ENCODE results near the gene GLMN.

The GLMN gene

GRCh38 chr1:92343061-92343460 is 44.3 kb upstream of the GLMN start:
- ChIA-PET POLR2A (no interaction called here), CTCF (no interaction called here)
- Histone ChIP-seq H3K9me3 (ENCODE audit: control insufficient read depth, insufficient read depth, low read depth, low read length) (no peaks in the 10 kb centered on the region), H3K4me3 (ENCODE audit: low read depth, low read length) (no peak overlapping the region), H3K27ac (ENCODE audit: extremely low read depth, low read depth, low read length) (no peak overlapping the region), H3K4me1 (ENCODE audit: control insufficient read depth, insufficient read depth, low read length) (no peaks in the 10 kb centered on the region), H3K36me3 (ENCODE audit: control insufficient read depth in 2 of 2, insufficient read depth in 1 of 2, low read length in 2 of 2) (peaks cover 13 to 57% of the 10 kb centered on the region in 2 experiments)
- TF ChIP-seq ZNF600 (tag by site-specific recombination; IDR thresholded peaks at IDR 0.05) (no peak), ZNF426 (tag by site-specific recombination; IDR thresholded peaks at IDR 0.05) (no peak), ZBTB8A (tag by site-specific recombination; IDR thresholded peaks at IDR 0.05) (no peak), PRDM6 (tag by site-specific recombination; IDR thresholded peaks at IDR 0.05) (no peak), ZNF707 (tag by site-specific recombination; IDR thresholded peaks at IDR 0.05) (no peak), ZFP41 (tag by site-specific recombination; IDR thresholded peaks at IDR 0.05; ENCODE audit: borderline replicate concordance) (no peak), ZNF148 (tag by site-specific recombination; IDR thresholded peaks at IDR 0.05; ENCODE audit: borderline replicate concordance) (no peak), MYNN (tag by site-specific recombination; IDR thresholded peaks at IDR 0.05; ENCODE audit: borderline replicate concordance) (no peak)

- no peak for TF ChIP-seq ZNF654 (tag by site-specific recombination; IDR thresholded peaks at IDR 0.05; ENCODE audit: low read depth)
- no peak for TF ChIP-seq ZNF843 (tag by site-specific recombination; IDR thresholded peaks at IDR 0.05)
- TF ChIP-seq ZXDB (tag by site-specific recombination; IDR thresholded peaks at IDR 0.05): no peak
- no peak for TF ChIP-seq ZNF132 (tag by site-specific recombination; IDR thresholded peaks at IDR 0.05; ENCODE audit: borderline replicate concordance)
- no peak for TF ChIP-seq HOXC10 (CRISPR knock-in tag; IDR thresholded peaks at IDR 0.05)
- no peak for TF ChIP-seq ZNF184 (tag by site-specific recombination; IDR thresholded peaks at IDR 0.05)
- TF ChIP-seq ZNF311 (tag by site-specific recombination; IDR thresholded peaks at IDR 0.05; ENCODE audit: borderline replicate concordance): no peak
- no peak for TF ChIP-seq ZFP41 (tag by site-specific recombination; IDR thresholded peaks at IDR 0.05; ENCODE audit: borderline replicate concordance)
- no peak for TF ChIP-seq ZNF664 (tag by site-specific recombination; IDR thresholded peaks at IDR 0.05)
- TF ChIP-seq ZNF138 (tag by site-specific recombination; IDR thresholded peaks at IDR 0.05; ENCODE audit: borderline replicate concordance): no peak
- no peak for TF ChIP-seq ZNF223 (tag by site-specific recombination; IDR thresholded peaks at IDR 0.05)
- no peak for TF ChIP-seq AEBP2 (tag by site-specific recombination; IDR thresholded peaks at IDR 0.05; ENCODE audit: borderline replicate concordance)
- TF ChIP-seq KLF8 (tag by site-specific recombination; IDR thresholded peaks at IDR 0.05): no peak
- no peak for TF ChIP-seq ZNF280C (tag by site-specific recombination; IDR thresholded peaks at IDR 0.05)
- H3K4me3 ChIP-seq (ENCODE audit: low read depth, low read length): no peak overlapping the region
- POLR2A ChIA-PET: no interaction called here
- no peaks in the 10 kb centered on the region for H3K9me3 ChIP-seq (ENCODE audit: control insufficient read depth, insufficient read depth, low read depth, low read length)
- no peaks in the 10 kb centered on the region for H3K4me1 ChIP-seq (ENCODE audit: control insufficient read depth, insufficient read depth, low read length)
- H3K27ac ChIP-seq (ENCODE audit: extremely low read depth, low read depth, low read length): no peak overlapping the region
- CTCF ChIA-PET: no interaction called here
- H3K36me3 ChIP-seq (ENCODE audit: control insufficient read depth in 2 of 2, insufficient read depth in 1 of 2, low read length in 2 of 2): peaks cover 19 to 52% of the 10 kb centered on the region in 2 experiments
These were observed 43.6 kb upstream of the GLMN start for GRCh38 chr1:92342401-92342800.

All from HEK293 (cell line).